A673 (cell line): Measurements from ENCODE around the gene ZDHHC22. TPM values are rescaled to one million over a fixed set of nuclear protein-coding genes. Genes with fewer than 3 reads are reported as not detected.

ENCODE experiments used
- BruUV-seq: library from RNA; stranded (reverse); fragments of 400-500 nt; replicated peaks from 2 replicates; lab custom pipeline; 2021; lab: Mats Ljungman, UMichigan
- CTCF ChIA-PET: fragments of 300-600 bp; sonication (Branson Sonifier 250); formaldehyde crosslinking; loops from one replicate; lab custom pipeline; 2022; ENCODE audit warnings: antibody characterized with exemption; lab: Charles Lee
- POLR2A ChIA-PET: fragments of 300-600 bp; sonication (Branson Sonifier 250); formaldehyde crosslinking; loops from one replicate; lab custom pipeline; 2022; ENCODE audit warnings: antibody characterized with exemption; ENCODE audit not compliant: low non-redundant PET; lab: Charles Lee
- DNase-seq: peaks from one replicate; pipeline ENCODE4 v3.0.0-alpha.2; 2015; ENCODE audit warnings: low spot score
- H3K27ac ChIP-seq: fragments of 200-600 bp; sonication (generic); 2 replicates; pipeline ENCODE4 v1.5.1; 2016; ENCODE audit warnings: mixed run types, low read depth, mild to moderate bottlenecking, mixed read lengths, antibody characterized with exemption, low read length; ENCODE audit not compliant: poor library complexity, severe bottlenecking
- H3K27me3 ChIP-seq: fragments of 200-600 bp; sonication (generic); replicated peaks from 2 replicates; pipeline ENCODE4 v1.6.1; 2017; ENCODE audit warnings: mixed run types, low read depth, mild to moderate bottlenecking, mixed read lengths, antibody characterized with exemption, low read length; ENCODE audit not compliant: insufficient read depth, poor library complexity
- H3K36me3 ChIP-seq: fragments of 200-600 bp; sonication (generic); 2 replicates; pipeline ENCODE4 v1.6.1; 2016; ENCODE audit warnings: mixed run types, mild to moderate bottlenecking, mixed read lengths, antibody characterized with exemption, low read length; ENCODE audit not compliant: insufficient read depth, poor library complexity, severe bottlenecking
- H3K4me1 ChIP-seq: fragments of 200-600 bp; sonication (generic); 2 replicates; pipeline ENCODE4 v1.6.1; 2017; ENCODE audit warnings: mixed run types, mild to moderate bottlenecking, mixed read lengths, antibody characterized with exemption, low read length; ENCODE audit not compliant: insufficient read depth, poor library complexity, severe bottlenecking
- H3K4me3 ChIP-seq: fragments of 200-600 bp; sonication (generic); 2 replicates; pipeline ENCODE4 v1.5.1; 2016; ENCODE audit warnings: low read depth, mixed run types, mild to moderate bottlenecking, mixed read lengths, low read length; ENCODE audit not compliant: poor library complexity, severe bottlenecking
- H3K9me3 ChIP-seq: fragments of 200-600 bp; sonication (generic); 2 replicates; pipeline ENCODE4 v1.6.1; 2016; ENCODE audit warnings: mixed run types, low read depth, mild to moderate bottlenecking, mixed read lengths, antibody characterized with exemption, low read length; ENCODE audit not compliant: poor library complexity, severe bottlenecking
- EZH2 ChIP-seq: fragments of 200-600 bp; sonication (generic); IDR thresholded peaks from 2 replicates; pipeline ENCODE4 v1.6.1; 2017; ENCODE audit warnings: borderline replicate concordance, low read depth, mild to moderate bottlenecking, mixed read lengths, antibody characterized with exemption, low read length; ENCODE audit not compliant: poor library complexity, severe bottlenecking
- intact Hi-C: fragments of 100-400 bp; cut with micrococcal nuclease; formaldehyde crosslinking; loops from one replicate; pipeline ENCODE4 v1.10.0; 2022; ENCODE audit not compliant: unreplicated experiment
- total RNA-seq: library from RNA; stranded (reverse); gene quantifications from 2 replicates; pipeline ENCODE4 v1.2.3, GENCODE V29; 2021
- TF ChIP-seq, protein P1 (sequence below): fragments of 300-800, 200-600 bp; sonication (generic); conservative IDR thresholded peaks from 2 replicates; pipeline ENCODE4 v1.5.1; 2017; ENCODE audit warnings: low read depth, mild to moderate bottlenecking, antibody characterized with exemption, low read length, moderate library complexity, mixed read lengths

The ZDHHC22 gene
- total RNA-seq, 1 experiment from 2014 or later: 0.60 TPM

DNA sequence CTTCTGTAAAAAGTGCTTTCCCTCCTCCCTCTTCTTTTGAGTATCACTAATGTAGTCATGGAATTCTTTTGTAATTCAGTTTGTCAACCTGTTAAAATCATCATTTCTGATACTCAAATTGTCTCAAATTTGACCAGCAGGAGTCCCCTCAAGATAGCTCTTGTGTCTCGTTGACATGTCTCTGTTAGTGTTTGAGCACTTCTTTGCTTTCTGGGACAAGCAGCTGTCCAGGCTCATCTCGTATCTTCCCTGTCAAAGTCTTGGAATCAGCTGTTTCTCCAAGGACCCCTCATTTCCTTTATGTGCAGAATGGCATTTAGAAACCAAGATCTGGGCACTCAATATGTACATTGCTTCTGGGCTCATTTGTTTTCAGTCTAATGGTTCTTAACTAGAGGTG, 32.8 kb downstream of the ZDHHC22 start:
- intact Hi-C loops: no loop called here
- CTCF ChIA-PET: interaction anchor here (0.6 kb wide), 1 partner anchor 1007 kb away, joined by 3 read pairs; no protein-coding TSS in a partner anchor
- no peak overlapping the region for H3K27ac ChIP-seq
- peaks cover 34% of the 10 kb centered on the region for H3K4me1 ChIP-seq
- POLR2A ChIA-PET: no interaction called here
- no TSS peak for BruUV-seq
- H3K9me3 ChIP-seq: no peaks in the 10 kb centered on the region
- H3K4me3 ChIP-seq: no peak overlapping the region
- no peak for TF ChIP-seq EZH2
- TF ChIP-seq, protein P1, sequence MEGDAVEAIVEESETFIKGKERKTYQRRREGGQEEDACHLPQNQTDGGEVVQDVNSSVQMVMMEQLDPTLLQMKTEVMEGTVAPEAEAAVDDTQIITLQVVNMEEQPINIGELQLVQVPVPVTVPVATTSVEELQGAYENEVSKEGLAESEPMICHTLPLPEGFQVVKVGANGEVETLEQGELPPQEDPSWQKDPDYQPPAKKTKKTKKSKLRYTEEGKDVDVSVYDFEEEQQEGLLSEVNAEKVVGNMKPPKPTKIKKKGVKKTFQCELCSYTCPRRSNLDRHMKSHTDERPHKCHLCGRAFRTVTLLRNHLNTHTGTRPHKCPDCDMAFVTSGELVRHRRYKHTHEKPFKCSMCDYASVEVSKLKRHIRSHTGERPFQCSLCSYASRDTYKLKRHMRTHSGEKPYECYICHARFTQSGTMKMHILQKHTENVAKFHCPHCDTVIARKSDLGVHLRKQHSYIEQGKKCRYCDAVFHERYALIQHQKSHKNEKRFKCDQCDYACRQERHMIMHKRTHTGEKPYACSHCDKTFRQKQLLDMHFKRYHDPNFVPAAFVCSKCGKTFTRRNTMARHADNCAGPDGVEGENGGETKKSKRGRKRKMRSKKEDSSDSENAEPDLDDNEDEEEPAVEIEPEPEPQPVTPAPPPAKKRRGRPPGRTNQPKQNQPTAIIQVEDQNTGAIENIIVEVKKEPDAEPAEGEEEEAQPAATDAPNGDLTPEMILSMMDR: no peak
- no peak for DNase-seq
- peaks cover 39% of the 10 kb centered on the region for H3K36me3 ChIP-seq
- no peaks in the 10 kb centered on the region for H3K27me3 ChIP-seq

GRCh38 chr14:77107228-77107627, 34.4 kb downstream of the ZDHHC22 start:
- no peak for DNase-seq
- no TSS peak for BruUV-seq
- H3K27ac ChIP-seq: no peak overlapping the region
- H3K9me3 ChIP-seq: no peaks in the 10 kb centered on the region
- H3K4me3 ChIP-seq: no peak overlapping the region
- ChIA-PET POLR2A (no interaction called here), CTCF (no interaction called here)
- no peaks in the 10 kb centered on the region for H3K27me3 ChIP-seq
- H3K36me3 ChIP-seq: peaks cover 26% of the 10 kb centered on the region
- peaks cover 34% of the 10 kb centered on the region for H3K4me1 ChIP-seq
- TF ChIP-seq, protein P1: no peak
- no peak for TF ChIP-seq EZH2
- intact Hi-C loops: no loop called here

GRCh38 chr14:77106666-77107065, 34.9 kb downstream of the ZDHHC22 start:
- Histone ChIP-seq H3K9me3 (no peaks in the 10 kb centered on the region), H3K27me3 (no peaks in the 10 kb centered on the region), H3K27ac (no peak overlapping the region), H3K36me3 (peaks cover 21% of the 10 kb centered on the region), H3K4me3 (no peak overlapping the region), H3K4me1 (peaks cover 29% of the 10 kb centered on the region)
- ChIA-PET CTCF (no interaction called here), POLR2A (no interaction called here)
- no TSS peak for BruUV-seq
- intact Hi-C loops: no loop called here
- no peak for DNase-seq
- TF ChIP-seq, protein P1: no peak
- TF ChIP-seq EZH2: no peak
